Measurements from ENCODE around the gene DPYSL4.

DNA sequence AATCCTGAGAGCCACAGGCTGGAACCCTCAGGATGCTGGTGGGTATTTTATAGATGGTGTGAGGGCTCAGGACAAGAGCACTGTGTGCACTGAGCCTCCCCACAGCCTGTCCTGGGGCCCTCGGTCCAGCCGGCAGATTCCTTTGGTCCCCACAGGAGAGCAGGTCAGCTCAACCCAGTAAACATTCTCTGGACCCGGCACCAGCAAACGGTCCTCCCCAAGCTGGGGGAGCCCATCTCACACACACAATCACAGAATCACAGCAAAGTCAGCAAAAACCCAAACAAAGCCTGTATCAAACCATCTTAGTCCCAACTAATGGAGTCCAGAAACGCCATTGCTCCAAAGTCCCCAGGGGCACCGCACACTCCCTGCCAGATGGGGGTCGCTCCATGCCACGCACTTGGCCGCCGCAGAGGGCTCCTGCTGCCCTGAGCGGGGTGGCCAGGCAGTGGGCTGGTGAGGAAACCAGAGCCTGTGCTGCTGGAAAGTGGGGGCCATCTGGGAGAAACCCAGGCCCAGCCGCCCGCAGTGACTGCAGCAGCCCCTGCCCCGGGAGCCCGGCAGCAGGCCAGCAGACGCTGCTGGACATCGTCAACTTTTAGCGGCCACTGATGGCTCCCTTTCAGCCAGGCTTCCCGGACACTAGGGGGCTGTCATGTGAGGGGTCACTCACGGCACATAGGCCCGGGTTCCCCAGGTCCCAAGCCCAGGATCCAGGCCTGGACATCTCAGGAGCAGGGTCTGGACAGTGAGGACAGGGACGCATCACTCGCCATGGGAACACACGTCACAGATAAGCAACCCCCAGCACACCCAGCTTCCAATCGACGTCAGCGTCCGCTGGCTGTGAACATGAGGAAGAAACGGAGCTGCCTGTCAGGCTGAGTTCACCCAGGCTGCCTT is 52.6 kb downstream of the DPYSL4 start:
- TF ChIP-seq EZH2phosphoT487 (IDR thresholded peaks at IDR 0.05; ENCODE audit: insufficient read depth, low read depth) (no peak), EZH2 (IDR thresholded peaks at IDR 0.05; ENCODE audit: insufficient read depth, poor library complexity, severe bottlenecking) (no peak)

Measured in GM23248 (cell line).